HL-60 (cell line): ENCODE measurements around the gene ZFHX2.

Experiments
- DNase-seq, 2 experiments: peaks; one replicate each; pipeline ENCODE4 v3.0.0-alpha.2; 2010 to 2020; ENCODE audit warnings: low read depth in 1 of 2, low spot score in 1 of 2
- H3K27ac ChIP-seq: fragments of 250-450 bp; sonication (Bioruptor Pico); replicated peaks from 2 replicates; pipeline ENCODE4 v1.5.1; 2020; ENCODE audit warnings: mild to moderate bottlenecking, moderate library complexity
- H3K27me3 ChIP-seq: fragments of 250-450 bp; sonication (Bioruptor Pico); 2 replicates; pipeline ENCODE4 v1.5.1; 2021; ENCODE audit warnings: mild to moderate bottlenecking, moderate library complexity; ENCODE audit not compliant: insufficient read depth, poor library complexity, severe bottlenecking
- H3K4me3 ChIP-seq: replicated peaks from 2 replicates; pipeline ENCODE4 v1.5.1; 2011; ENCODE audit warnings: mild to moderate bottlenecking, control low read depth, low read length; ENCODE audit not compliant: insufficient read depth
- CTCF ChIP-seq: IDR thresholded peaks from one replicate; pipeline ENCODE4 v1.5.1; 2011; ENCODE audit warnings: low read length, control low read depth, inconsistent platforms; ENCODE audit not compliant: insufficient read depth
- GABPA ChIP-seq: IDR thresholded peaks from 2 replicates; pipeline ENCODE4 v1.6.1; 2012; ENCODE audit warnings: low read depth
- POLR2AphosphoS5 ChIP-seq: IDR thresholded peaks from 2 replicates; pipeline ENCODE4 v1.6.1; 2012; ENCODE audit warnings: low read depth
- REST ChIP-seq: IDR thresholded peaks from 2 replicates; pipeline ENCODE4 v1.6.1; 2012; ENCODE audit warnings: low read depth; ENCODE audit not compliant: insufficient replicate concordance
- SPI1 ChIP-seq: IDR thresholded peaks from 2 replicates; pipeline ENCODE4 v1.6.1; 2012; ENCODE audit warnings: low read depth, mild to moderate bottlenecking, borderline replicate concordance

The ZFHX2 gene

GRCh38 chr14:23524954-23525353, 26.6 kb downstream of the ZFHX2 start:
- Histone ChIP-seq H3K27me3 (no peaks in the 10 kb centered on the region), H3K27ac (peak overlapping the region; percentile 20; the same call in 1 of the 2 replicates), H3K4me3 (no peak overlapping the region)
- no peak for TF ChIP-seq POLR2AphosphoS5
- no peak for TF ChIP-seq GABPA
- TF ChIP-seq SPI1 = no peak
- no peak for TF ChIP-seq CTCF
- TF ChIP-seq REST = no peak
- DNase-seq = no peak

GRCh38 chr14:23523229-23524016, 28.1 kb downstream of the ZFHX2 start:
- no peak for DNase-seq
- Histone ChIP-seq H3K27me3 (no peaks in the 10 kb centered on the region), H3K4me3 (no peak overlapping the region), H3K27ac (no peak overlapping the region)
- no peak for TF ChIP-seq CTCF
- TF ChIP-seq REST = no peak
- no peak for TF ChIP-seq SPI1
- TF ChIP-seq POLR2AphosphoS5 = no peak
- TF ChIP-seq GABPA = no peak

- no peak for TF ChIP-seq REST
- TF ChIP-seq GABPA = no peak
- no peak for TF ChIP-seq SPI1
- no peak for TF ChIP-seq POLR2AphosphoS5
- no peak for TF ChIP-seq CTCF
- H3K27me3 ChIP-seq = no peaks in the 10 kb centered on the region
- no peak overlapping the region for H3K4me3 ChIP-seq
- no peak for DNase-seq
- H3K27ac ChIP-seq = no peak overlapping the region
Observed at GRCh38 chr14:23522643-23523198, 28.8 kb downstream of the ZFHX2 start.
